ENCODE data around the gene ZNF670.

Gene ZNF670

DNA sequence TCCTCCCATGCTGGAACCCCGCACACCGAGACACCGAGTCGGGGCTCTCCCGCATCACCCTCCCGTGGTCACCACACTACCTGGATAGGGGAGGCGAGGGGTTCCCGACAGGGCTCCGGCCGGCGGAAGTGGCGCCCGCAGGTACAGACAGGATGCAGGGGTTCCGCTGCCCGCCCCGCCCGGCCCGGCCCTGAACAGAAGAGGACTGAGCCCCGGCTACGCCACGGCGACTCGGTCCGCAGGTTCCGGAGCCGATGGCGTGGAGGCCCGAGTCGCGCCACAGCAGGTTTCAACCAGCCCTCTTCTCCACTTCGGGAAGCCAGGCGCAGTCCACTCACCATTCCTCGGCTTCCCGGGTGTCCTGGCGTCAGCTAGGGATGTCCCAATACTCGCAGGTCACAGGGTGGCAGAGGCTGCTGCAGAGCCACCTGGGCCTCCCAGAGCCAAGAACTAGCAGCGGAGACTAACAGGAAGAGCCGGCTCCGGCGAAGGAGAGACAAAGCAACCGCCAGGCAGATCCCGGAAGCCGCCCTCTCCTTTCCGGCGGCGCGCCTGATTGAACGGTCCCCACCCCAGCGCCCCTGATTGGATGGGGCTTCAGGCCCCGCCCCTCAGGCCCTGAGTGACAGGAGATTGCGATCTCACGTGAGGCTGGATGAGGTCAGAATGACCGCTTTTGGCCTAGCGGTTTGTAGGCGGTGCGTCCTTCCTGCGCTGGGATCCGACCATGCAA lies 25.4 kb upstream of the ZNF670 start, which contains the start of gene ZNF669:
Gene ZNF669, minus strand, starts transcription at position 498 of the 733 bp plus-strand sequence. Its CDS starts 157 bp downstream, at position 341.
- DNase-seq, result peak; percentile 97

DNA sequence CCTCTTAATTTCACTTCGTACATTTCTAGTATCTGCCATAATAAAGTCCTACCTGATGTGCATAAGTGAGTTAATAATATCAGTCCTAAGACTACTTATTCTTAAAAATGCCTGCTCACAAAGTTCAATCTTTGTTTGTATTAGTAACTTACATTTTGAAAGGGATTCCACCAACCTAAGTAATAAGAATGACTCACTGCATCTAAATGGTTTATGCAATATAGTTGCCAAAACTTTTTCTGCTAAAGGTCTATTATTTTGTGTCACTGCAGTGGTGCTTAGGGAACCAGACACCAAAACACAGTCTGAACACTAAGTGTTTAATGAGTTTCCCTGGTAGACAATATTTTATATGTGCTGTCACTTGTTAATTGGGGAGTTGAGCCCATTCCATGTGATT lies 23.8 kb upstream of the ZNF670 start:
- no peak for DNase-seq

DNA sequence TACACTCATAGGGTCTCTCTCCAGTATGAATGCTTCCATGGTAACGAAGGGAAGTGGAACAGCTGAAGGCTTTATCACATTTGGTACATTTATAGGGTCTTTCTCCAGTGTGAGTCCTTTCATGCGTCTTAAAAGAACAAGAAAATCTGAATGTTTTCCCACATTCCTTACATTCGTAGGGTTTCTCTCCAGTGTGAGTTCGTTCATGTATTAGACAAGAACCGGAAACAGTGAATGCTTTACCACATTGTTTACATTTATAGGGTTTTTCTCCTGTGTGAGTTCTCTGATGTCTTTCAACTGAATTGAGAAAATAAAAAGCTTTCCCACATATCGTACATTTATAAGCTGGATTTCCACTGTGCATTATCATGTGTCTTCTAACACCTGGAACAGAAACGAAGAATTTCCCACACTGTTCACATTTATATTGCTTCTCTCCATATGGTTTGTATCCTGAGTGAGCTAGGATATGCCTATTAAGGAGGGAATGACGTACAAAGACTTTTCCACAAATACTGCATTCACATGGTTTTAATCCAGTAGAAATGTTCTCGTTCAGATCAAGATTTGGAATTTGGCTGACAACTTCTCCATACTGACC lies 22.2 kb upstream of the ZNF670 start:
- DNase-seq, result no peak

DNA sequence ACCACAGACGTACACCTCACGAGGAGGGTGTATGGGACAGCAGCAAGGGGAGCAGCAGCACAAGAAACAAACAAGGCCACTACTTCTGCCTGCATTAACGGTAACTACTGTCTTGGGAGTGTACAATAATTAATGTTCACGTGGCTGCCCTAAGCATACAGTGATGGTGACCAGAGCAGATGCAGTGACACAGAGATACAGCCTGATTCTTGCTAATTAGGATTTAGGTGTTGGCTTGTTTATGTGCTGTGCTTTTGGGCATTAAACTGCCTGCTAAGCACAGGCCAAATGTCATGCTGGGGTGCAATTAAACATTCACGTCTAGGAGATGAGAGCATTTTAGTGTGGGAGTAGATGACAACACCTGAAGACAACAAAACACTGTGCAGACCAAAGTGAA lies 18.3 kb upstream of the ZNF670 start:
- DNase-seq, result no peak

DNA sequence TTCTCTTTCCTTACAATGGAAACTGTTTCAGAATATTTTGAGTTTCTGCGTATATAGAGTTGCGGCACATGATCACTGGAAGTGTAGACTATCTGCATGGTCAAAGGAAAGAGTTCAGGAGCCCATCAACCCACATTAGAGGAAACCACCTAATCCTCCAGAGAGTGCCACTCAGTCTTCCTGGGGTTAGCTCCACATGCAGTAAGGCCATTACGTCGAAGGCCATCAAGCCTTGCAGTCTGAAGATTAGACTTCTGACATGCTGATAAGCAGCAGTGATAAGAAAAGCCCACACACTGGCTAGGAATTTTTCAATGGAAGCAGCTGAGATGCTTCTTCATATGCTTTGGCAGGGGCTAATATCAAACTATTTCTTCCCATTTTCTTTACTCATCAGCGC lies 17.9 kb upstream of the ZNF670 start:
- no peak for DNase-seq

DNA sequence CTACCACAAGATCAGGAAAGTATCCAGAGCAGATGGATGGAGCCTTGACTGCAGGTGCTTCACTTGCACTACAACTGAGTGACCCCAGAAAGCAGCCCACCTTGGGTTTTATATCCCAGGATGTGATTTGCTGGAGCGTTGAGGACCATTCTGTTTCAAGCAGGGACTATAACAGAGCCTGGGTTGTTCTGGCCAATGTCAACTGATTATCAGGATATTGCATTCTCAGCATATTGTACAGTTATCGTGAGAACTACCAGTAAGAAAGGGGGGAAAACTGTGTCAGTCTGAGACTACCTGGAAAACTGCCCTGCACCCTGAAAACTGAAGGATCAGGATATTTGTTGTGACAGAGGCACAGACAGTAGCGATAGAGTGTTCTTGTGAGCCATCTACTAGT lies 17.5 kb upstream of the ZNF670 start:
- no peak for DNase-seq

DNA sequence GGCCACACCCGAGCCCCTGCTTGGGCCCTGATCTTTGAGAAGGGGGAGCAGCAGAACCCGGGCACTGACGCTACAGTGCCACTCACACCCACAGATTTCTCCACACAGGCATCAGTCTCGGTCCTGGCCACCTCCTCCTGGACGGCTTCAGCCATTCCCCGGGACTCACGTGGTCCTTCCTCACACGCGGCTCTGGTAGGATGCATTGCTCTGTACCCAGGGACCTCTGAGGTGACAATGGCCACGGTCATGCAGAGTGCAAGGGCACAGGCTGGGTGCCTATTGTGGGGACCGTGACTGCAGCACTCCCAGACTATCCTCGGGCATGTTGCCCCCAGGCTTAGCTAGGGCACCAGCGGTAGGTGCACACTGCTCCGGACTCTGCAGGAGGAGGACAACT lies 11.8 kb upstream of the ZNF670 start:
- DNase-seq, result no peak

DNA sequence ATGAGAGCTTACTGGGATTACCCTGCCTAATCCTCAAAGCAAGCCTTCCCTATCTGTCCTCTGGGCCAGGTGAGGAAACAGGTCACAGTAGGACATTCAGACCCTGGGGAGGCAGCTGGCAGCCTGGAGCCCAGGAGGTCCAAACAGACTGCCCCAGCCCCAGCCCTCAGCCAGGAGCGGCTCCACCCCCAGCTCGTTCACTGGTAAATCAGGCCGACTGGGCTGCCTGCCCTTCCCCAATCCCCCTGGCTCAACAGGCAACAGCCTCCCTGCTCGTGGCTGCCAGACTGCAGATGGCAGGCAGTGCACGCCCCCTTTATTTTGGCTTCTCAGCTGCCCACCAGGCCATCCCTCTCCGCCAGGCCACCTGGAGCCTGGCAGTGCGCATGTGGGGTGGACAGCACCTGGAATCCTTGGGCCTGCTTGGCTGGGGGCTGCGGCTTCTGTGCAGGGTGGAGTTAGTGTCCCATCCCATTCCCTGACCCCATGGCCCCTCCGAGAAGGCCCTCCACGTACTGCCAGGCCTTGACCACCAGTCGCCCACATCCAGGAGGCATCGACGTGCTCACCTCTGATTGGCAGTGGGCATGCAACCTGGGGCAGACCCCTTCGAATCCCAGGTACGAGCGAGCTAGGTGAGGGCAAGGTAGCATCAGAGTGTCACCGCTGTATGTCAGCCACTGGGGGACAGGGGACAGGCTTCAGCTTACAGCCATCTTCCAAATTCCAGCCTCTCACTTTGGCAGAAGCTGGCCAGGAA lies 11.2 kb upstream of the ZNF670 start:
- DNase-seq, result no peak

DNA sequence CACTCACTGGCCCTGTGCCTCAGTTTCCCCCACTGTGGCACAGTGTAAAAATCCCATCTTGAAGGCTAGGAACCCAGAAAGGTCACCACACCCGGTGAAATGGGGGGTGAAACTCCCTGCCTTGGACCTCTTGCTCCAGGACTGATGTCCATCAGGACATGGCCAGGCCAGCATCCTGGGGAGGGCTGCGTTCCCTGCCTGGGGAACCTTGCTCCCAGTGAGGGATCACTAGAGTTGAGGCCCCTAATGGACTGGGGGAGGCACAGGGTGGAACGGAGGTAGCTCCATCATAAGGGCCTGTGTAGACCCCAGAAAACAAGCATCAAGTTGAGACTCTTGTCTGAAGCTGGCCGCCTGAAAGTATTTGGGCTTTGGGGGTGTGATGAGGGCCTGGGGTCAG lies 10.4 kb upstream of the ZNF670 start:
- DNase-seq, result no peak

DNA sequence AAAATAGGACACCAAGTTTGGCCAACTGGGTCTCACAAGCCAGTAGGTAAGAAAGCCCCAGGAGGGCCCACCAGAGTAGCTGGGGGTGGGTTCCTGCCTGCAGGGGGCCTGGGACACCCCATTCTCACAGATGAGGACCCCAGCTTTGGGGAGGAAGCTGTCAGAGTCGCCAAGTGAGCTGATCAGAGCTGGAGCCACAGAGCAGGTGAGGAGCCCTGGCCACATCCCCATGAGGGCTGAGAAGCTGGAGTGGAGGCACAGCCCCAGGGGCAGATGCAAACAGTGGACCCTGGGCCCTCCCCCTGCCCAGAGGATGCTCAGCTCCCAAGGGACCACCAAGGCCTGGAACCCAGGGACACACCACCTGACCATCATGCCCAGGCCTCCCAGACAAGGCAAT lies 8.6 kb upstream of the ZNF670 start:
- no peak for DNase-seq

DNA sequence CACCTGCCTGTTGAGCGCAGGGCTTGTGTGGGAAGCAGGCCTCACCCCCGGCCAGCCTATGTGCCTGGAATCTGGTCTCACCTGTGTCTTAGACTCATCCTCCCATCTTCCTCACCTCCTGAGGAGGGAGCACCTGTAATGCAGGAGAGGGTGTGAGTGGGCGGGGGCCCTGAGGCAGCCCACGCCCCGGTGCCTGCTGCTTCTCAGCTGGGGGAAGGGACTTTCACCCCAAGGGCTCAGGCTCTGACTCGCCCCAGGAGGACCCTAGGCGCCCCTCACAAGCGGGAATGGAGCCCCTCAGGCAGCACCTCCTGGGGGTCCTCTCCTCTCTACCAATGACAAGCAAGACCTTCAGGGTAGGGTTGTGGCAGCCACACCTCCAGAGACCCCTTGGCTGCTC lies 6.7 kb upstream of the ZNF670 start:
- DNase-seq, result no peak

DNA sequence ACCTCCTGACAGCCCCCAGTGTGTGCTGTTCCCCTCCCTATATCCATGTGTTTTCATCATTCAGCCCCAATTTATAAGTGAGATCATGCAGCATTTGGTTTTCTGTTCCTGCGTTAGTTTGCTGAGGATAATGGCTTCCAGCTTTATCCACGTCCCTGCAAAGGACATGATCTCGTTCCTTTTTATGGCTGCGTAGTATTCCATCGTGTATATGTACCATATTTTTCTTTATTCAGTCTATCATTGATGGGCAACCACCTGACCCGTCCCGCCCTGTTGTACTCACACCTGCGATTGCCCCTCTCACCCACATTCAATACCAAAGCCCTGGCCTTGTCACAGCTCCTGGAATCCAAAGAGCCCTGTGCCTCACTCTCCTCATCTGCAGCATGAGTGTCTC lies 6.2 kb upstream of the ZNF670 start:
- no peak for DNase-seq

DNA sequence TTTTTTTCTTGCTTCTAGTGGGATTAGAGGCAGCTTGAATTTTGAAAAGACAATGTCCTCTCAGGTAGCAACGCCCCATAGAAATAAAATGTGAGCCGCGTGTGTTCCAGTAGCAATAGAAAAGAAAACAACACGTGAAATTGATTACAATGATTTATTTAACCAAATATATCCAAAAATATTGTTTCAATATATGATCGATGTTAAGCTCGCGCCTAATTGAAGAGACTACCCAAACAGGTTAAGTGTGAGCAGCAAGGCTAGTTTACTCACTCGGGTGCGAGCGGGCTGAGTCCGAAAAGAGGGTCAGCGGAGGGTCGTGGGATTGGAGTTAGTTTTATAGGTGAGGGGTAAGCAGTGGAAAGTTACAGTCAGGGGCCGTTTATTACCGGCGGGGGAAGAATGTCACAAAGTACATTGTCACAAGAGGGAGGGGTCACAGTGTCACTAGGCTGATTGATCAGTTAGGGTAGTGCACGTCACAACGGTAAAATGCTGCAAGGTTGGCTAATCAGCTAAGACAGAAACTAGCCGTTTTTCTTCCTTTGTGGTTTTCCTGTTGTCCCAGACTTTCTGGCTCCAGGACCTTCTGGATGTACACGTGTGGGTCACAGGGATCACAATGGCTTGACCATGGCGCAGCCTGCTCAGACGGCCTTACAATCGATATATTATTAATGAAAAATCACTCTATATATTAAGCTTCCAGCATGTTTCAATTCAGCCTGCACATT lies 697 bp upstream of the ZNF670 start:
- peak; percentile 67 for DNase-seq

DNA sequence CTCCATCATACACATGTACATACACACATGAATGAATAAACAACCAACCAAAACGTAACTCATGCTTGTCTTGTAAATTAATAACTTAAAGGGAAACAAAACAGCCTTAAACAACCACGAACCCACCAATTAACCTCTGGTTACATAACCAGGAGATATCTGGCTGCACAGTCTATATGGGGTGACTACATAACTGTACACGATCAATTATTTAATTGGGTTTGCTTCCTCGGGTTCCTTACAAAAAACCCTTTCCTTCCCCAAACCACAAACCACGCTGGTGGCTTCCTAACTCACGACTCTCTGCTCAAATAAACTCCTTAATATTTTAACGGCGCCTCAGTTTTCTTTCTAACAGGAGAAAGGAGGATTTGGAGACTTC lies 744 bp downstream of the ZNF670 start:
- peak; percentile 44 for DNase-seq

DNA sequence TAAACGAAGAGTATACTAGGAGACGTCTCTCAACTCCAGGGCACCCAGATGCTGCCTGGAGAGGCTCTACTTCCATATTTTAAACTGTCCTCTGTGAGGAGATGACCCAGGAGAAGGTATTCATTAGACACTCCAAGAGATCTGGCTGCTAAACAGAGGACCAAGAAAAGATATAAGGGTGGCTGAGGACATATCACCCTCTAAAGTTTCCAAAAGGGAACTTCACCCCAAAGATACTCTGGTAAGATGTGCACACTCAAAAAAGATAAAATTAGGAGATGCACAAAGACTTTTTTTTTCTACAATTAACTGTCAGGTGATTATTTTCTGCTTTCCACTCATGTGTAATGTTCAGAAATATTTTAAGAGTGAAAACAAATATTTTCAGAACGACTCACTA lies 1.4 kb downstream of the ZNF670 start:
- peak; percentile 56 for DNase-seq

DNA sequence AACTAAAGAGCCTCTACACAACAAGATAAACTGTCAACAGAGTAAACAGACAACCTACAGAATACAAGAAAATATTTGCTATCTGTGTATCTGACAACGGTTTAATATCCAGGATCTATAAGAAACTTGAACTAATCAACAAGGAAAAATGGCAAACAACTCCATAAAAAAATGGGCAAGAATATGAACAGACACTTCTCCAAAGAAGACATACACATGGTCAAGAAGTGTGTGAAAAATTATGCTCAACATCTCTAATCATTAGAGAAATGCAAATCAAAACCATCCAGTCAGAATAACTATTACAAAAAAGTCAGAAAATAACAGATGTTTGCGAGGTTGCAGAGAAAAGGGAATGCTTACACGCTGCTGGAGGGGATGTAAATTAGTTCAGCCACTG lies 8.0 kb downstream of the ZNF670 start:
- DNase-seq, result no peak

DNA sequence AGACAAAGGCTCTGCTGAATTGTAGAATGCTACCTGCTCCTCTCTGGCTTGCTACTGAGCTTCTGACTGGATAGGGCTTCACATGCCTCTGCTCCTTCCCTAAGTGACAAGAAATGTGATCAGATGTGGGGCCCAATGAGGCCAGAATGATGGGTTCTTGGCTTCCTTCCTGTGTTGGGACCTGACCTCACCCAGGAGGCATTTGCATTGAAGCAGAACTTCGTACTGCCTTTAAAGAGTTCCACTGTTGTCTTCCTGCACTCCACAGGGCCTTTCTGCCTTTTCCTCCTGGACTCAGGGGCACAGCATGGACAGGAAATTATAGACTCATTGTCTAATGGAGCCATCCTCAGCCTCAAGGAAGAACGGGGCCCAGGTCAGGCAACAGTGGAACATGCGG lies 14.3 kb downstream of the ZNF670 start:
- DNase-seq, result no peak

DNA sequence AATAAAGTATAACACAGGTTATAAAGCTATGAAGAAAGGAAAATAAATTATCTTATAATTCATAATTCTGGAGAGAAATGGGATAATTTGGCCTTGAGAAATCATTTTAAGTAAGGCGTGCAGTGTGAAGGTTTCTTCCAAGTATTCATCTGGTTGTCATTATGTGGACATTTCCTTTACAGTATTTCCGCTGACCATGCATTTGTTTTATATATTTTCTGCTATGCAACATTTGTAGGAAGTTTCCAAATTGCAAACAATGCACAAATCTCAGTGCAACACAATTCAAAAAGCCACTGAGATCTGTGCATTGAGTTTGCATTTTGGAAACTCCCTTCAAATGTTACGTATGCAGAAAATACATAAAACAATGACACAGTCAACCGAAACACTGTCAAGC lies 17.8 kb downstream of the ZNF670 start:
- no peak for DNase-seq

DNA sequence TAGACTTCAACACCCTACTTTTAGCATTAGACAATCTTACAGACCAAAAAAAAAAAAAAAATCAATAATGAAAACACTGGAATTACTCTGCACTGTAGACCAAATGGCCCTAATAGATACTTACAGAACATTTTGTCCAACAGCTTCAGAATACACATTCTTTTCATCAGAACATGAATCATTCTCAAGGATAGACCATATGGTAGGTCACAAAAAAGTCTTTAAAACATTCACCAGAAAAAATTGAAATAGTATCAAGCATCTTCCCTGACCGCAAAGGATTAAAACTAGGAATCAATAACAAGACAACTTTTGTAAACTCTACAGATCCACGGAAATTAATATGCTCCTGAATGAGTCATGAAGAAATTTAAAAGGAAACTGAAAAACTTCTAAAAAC lies 22.5 kb downstream of the ZNF670 start:
- no peak for DNase-seq

DNA sequence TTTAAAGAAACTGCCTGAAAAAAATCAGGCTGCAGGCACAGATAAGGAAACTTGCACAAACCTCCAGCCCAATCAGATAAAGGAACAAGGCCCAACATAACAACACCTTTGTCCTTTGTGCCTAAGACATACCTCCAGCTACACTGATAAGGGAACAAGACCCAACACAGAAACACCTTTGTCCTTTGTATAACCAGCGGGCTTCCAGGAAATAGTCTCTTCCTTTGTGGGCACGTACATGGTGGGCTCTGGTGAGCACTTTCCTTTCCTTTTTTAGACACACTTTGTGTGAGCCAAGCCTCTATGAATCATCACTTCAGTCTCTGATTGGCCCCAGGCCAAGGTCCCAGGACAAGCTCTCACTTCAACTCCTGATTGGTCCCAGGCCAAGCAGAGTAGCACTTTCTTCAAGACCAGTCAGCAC lies 23.6 kb downstream of the ZNF670 start:
- DNase-seq, result peak; percentile 27

DNA sequence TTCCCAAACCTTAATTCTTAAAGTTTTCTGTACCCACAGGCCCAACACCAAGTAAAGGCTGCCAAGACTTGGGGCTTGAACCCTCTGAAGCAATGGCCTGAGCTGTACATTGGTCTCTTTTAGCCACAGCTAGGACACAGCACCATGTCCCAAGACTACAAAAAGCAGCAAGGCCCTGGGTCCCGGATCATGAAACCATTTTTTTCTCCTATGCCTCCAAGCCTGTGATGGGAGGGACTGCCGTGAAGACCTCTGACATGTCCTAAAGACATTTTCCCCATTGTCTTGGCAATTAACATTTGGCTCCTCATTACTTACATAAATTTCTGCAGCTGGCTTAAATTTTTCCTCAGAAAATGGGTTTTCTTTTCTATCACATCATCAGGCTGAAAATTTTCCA lies 30.9 kb downstream of the ZNF670 start:
- DNase-seq, result no peak

DNA sequence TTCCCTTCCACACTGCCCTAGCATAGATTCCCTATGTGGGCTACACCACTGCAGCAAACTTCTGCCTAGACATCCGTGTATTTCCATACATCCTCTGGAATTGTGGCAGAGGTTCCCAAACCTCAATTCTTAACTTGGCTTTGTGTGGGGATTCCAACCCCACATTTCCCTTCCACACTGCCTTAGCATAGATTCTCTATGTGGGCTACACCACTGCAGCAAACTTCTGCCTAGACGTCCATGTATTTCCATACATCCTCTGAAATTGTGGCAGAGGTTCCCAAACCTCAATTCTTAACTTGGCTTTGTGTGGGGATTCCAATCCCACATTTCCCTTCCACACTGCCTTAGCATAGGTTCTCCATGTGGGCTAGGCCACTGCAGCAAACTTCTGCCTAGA lies 31.4 kb downstream of the ZNF670 start:
- no peak for DNase-seq

DNA sequence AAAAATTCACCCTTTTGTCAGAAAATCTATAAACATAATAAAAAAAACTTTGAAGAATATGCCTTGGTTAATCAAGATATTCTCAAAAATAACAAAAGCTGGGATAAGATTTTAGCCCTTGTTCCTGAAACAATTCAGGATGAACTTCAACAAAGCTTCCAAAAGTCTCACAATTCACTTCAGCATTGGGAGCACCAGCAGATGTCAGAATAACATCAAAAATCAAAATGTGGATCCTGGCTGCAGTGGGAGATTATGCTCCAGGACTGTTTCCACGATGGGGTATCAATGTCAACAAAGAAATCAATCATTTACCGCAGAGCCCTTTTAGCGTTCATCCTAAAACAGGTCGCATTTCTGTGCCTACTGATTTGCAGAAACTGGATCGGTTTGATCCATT lies 35.2 kb downstream of the ZNF670 start:
- DNase-seq, result no peak
